Measurements from ENCODE around the gene AMN.

AMN gene

GRCh38 chr14:102969060-102969791, 46.8 kb downstream of the AMN start:
- no peak for DNase-seq

GRCh38 chr14:102969901-102970300, 47.4 kb downstream of the AMN start:
- no peak for DNase-seq

GRCh38 chr14:102970496-102970895, 48.0 kb downstream of the AMN start:
- no peak for DNase-seq

- DNase-seq: no peak
Measured at GRCh38 chr14:102971314-102971713, 48.9 kb downstream of the AMN start.

DNA sequence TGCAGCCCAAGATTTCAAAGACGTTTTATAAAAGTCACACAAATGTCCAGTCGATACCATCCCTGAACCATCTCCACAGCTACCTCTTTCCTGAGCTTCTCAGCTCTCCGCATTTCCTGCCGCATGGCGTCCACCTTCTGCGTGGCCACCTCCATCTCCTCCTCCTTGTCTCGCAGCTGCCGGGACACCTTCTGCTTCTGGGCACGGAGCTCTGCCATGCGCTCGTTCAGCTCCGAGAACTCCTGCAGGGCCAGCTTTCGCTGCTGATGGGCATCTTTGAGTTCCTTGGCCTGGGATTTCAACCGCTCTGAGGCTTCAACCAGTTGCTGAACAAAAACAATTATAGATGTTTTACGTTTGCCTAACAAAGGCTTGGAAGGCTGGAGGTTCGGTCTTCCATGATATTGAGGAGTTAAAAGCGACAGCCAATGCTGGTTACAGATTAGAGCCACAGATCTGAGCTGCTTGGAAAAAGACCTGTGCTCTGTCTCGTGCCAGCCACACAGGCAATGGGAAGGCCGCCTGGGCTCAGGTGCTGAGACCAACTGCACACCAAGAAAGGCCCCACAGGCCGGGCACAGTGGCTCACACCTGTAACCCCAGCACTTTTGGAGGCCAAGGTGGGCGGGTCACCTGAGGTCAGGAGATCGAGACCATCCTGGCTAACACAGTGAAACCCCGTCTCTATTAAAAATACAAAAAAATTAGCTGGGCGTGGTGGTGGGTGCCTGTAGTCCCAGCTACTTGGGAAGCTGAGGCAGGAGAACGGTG, 49.6 kb downstream of the AMN start:
- no peak for DNase-seq

DNA sequence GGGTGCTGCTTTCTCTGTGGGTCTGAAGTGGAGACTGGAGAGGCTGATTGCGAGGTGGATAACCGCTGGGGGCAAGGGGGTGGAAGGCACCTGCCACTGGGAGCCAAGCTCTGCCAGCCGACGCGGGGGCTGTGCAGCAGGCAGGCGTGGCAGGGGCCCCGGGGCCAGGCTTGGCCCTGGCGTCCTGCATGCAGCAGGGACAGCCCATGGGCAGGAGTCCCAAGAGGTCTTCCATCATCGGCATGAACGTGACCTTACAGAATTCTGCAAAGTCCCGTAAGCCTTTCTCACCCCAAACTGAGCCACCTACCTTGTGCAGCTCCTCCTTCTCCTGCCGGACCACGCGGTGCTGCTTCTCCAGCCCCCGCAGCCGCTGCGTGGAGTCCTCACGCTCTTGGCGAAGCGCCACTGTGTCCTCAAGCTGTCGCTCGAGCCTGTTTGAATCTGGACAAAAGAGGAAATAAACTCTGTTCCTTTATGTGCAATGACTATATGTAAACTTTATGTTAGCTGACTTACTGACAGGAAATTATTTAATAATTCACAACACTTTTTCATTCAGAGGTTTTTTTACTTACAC, 51.3 kb downstream of the AMN start:
- no peak for DNase-seq

DNA sequence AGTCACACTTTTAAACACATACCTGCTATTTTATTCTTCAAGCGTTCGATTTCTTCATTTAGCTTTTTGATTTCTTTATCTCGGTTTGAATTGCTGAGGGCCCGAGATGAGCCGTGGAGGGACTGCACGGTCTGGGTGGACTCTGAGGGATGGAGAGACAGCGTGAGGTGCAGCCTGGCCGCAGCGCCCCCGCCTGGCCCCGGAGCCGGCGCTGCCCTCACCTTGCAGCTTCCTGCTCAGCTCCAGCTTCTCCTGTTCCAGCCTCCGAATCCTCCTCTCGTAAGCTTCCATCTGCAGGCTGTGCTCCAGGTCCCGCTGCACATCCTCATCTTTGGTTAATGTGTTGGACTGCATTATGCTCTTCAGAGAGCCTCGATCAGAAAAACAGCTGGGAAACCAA, 53.2 kb downstream of the AMN start:
- DNase-seq: no peak

- no peak for DNase-seq
Measured at GRCh38 chr14:102977475-102977874, 55.0 kb downstream of the AMN start.

GRCh38 chr14:102979406-102979805, 56.9 kb downstream of the AMN start:
- DNase-seq: no peak

GRCh38 chr14:102980409-102980810, 57.9 kb downstream of the AMN start:
- no peak for DNase-seq

All from CD4-positive, alpha-beta T cell treated with Interleukin-1 beta for 1 hour (primary cell).